SKM-1 (cell line): ENCODE measurements around the gene EMC10.

ENCODE experiments used
- DNase-seq: peaks from one replicate; lab custom pipeline; 2025; ENCODE audit not compliant: unreplicated experiment; lab: John Stamatoyannopoulos, UW

Gene EMC10

GRCh38 chr19:50537769-50538230 lies 61.5 kb downstream of the EMC10 start:
- peak; percentile 28 for DNase-seq
